NCI-H82 treated with DMSO at 0.1 percent for 48 hours (cell line): ENCODE results near the gene RITA1.

Experiments used
- DNase-seq: peaks from one replicate; lab custom pipeline; 2025; ENCODE audit not compliant: unreplicated experiment; lab: John Stamatoyannopoulos, UW

The RITA1 gene

GRCh38 chr12:113152835-113153814 lies 32.4 kb upstream of the RITA1 start:
- DNase-seq: peak; percentile 29

- no peak for DNase-seq
These were observed 31.1 kb upstream of the RITA1 start for GRCh38 chr12:113154351-113154973.

GRCh38 chr12:113155060-113155459 lies 30.5 kb upstream of the RITA1 start:
- no peak for DNase-seq

GRCh38 chr12:113155646-113156045 lies 29.9 kb upstream of the RITA1 start:
- DNase-seq: no peak

GRCh38 chr12:113157218-113157859 lies 28.2 kb upstream of the RITA1 start:
- no peak for DNase-seq

GRCh38 chr12:113158439-113159203 lies 26.9 kb upstream of the RITA1 start:
- DNase-seq: no peak

- no peak for DNase-seq
These were observed 25.6 kb upstream of the RITA1 start for GRCh38 chr12:113159937-113160336.

- DNase-seq: peak; percentile 94
These were observed 24.0 kb upstream of the RITA1 start for GRCh38 chr12:113161415-113162016.

- DNase-seq: peak; percentile 34
These were observed 23.2 kb upstream of the RITA1 start for GRCh38 chr12:113162102-113163029.

GRCh38 chr12:113163030-113163360 lies 22.5 kb upstream of the RITA1 start:
- DNase-seq: peak; percentile 34

- DNase-seq: no peak
These were observed 21.5 kb upstream of the RITA1 start for GRCh38 chr12:113164014-113164413.

GRCh38 chr12:113165521-113166450 lies 19.7 kb upstream of the RITA1 start:
- no peak for DNase-seq

- no peak for DNase-seq
These were observed 17.7 kb upstream of the RITA1 start for GRCh38 chr12:113167868-113168267.

GRCh38 chr12:113169697-113170096 lies 15.8 kb upstream of the RITA1 start:
- DNase-seq: no peak

- DNase-seq: no peak
These were observed 15.1 kb upstream of the RITA1 start for GRCh38 chr12:113170457-113170856.

- no peak for DNase-seq
These were observed 14.6 kb upstream of the RITA1 start for GRCh38 chr12:113170926-113171325.

- no peak for DNase-seq
These were observed 14.0 kb upstream of the RITA1 start for GRCh38 chr12:113171543-113171942.

- DNase-seq: no peak
These were observed 13.3 kb upstream of the RITA1 start for GRCh38 chr12:113172185-113172584.
